GM19452 (cell line): Measurements from ENCODE around the gene COMMD10.

ENCODE experiments used
- ATAC-seq: cut with Tn5 transposase; IDR thresholded peaks from one replicate; pipeline ENCODE4 v1.9.1; 2021; ENCODE audit not compliant: unreplicated experiment

Gene COMMD10

GRCh38 chr5:116212225-116212624, 127.4 kb downstream of the COMMD10 start:
- ATAC-seq, result no peak

DNA sequence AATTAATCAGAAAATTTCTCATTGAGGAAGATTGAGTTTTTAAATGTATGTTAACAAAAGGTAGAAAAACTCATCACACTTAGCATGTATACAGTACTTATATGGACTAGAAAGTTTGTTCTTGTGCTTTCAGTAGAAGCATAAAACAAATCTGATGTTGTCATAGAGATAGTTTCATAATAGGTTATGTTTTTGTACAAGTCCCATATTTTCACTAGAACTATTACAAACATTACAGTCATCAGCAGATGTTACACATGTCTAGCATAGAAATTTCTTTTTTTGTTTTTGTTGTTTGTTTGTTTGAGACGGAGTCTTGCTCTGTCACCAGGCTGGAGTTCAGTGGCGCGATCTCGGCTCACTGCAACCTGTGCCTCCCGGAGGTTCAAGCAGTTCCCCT, 131.4 kb downstream of the COMMD10 start:
- no peak for ATAC-seq

GRCh38 chr5:116225281-116225922, 140.6 kb downstream of the COMMD10 start:
- ATAC-seq, result no peak

- no peak for ATAC-seq
These were observed 144.4 kb downstream of the COMMD10 start for GRCh38 chr5:116229131-116229689.

GRCh38 chr5:116231288-116231687, 146.5 kb downstream of the COMMD10 start:
- no peak for ATAC-seq

DNA sequence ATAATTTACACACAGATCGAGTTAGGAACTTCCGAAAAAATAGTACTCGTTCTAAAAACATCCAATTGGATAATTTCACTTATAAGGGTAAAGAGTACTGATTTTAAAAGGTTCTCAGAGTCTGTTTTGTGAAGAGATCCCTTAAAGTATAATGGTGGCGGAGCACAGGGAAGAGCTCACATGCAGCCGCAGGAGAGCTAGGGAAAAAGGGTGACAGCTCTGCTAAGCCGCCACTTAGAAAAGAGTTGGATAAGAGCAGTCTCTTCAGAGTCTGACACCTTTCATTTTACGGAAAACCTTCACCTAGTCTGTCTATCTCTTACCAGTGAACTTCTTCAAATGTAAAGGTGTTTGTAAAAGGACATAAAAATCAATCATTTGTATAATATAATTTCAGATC, 149.9 kb downstream of the COMMD10 start:
- no peak for ATAC-seq

DNA sequence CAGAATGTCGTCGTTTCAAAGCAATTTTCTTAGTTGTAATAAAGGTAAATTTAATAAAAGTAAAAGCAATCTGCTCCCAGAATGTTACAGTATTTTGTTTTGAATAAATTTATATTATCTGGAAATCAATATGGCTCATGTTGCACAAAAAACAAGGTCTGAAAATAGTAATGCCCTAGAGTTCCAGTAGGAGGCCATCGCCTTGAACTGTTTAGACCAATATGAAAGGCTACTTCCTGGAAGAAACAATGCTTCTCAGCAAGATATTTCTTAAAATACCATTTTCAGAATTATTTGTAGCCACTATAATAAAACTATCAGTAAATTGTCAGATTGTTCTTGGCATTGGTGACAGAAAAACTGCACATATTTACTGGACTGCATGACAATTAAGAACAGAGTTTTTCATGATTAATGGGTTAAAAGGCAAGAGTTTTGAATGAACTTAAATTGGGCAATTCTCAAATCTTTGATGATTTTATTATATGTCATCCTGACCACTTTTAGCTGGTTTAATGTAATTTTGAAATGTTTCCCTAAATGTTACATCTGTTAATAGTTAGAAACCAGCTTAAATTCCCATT, 153.2 kb downstream of the COMMD10 start:
- no peak for ATAC-seq

- ATAC-seq, result no peak
These were observed 157.5 kb downstream of the COMMD10 start for GRCh38 chr5:116242343-116242742.

DNA sequence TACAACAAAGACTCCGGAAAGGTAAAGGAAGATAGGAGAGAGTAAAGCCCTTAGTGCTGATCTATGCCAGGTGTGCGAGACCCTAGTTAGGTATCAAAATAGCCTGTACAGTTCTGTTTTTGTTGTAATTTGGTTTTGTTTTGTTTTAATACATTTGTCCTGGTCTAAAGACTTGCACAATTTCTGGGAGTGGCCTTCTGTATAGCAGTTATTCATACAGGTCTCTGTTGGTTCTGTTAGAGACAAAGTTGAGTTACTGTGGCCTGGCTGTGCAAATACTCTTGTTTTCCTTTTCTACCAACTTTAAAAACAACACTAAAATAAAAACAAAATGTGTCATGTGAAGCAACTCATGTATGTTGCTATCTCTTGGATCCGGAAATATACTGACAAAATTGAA, 163.6 kb downstream of the COMMD10 start:
- ATAC-seq, result no peak

DNA sequence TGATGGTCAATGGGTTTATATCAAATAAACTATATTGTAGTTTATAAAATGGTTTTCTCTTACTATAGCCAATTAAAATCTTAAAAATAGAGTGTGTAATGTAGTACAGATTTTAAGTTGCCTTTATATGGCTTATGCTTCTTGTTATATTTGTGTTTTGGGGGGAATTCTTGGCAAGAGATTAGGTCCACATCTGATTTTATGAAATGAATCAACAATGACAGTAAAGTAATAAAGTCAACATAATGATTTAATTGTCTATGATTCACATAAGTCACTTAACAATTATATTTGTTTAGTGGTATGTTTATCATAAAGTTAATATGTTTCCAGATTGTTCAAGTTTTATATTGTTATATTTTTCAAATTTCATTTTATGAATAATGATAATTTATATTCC, 164.8 kb downstream of the COMMD10 start:
- ATAC-seq, result no peak

- no peak for ATAC-seq
These were observed 171.9 kb downstream of the COMMD10 start for GRCh38 chr5:116256717-116257116.

GRCh38 chr5:116265471-116265870, 180.6 kb downstream of the COMMD10 start:
- ATAC-seq, result no peak

- no peak for ATAC-seq
These were observed 186.7 kb downstream of the COMMD10 start for GRCh38 chr5:116271446-116272025.

DNA sequence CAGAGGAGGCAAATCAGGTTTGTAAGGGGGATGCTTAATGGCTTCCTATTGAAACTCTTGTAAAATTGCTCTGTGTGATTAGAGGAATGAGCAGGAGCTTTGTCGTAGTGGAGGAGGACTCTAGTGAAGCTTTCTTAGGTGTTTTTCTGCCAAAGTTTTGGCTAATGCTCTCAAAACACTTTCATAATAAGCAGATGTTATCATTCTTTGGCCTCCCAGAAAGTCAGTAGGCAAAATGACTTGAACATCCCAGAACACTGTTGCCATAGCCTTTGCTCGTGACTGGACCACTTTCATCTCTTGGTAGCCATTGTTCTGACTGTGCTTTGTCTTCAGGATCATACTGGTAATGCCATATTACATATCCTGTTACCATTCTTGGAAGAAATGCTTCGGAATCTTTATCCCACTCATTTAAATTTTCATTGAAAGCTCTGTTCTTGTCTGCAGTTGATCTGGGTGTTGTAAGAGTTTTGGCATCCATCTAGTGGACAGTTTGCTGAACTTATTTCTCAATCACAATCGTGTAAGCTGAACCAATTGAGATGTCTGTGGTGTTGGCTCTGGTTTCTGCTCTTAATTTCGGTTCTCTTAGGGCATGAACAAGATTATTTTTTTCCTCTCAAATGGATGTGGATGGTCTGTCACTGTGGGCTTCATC, 187.6 kb downstream of the COMMD10 start:
- ATAC-seq, result no peak

GRCh38 chr5:116273448-116274242, 188.8 kb downstream of the COMMD10 start:
- peak; percentile 98 for ATAC-seq

DNA sequence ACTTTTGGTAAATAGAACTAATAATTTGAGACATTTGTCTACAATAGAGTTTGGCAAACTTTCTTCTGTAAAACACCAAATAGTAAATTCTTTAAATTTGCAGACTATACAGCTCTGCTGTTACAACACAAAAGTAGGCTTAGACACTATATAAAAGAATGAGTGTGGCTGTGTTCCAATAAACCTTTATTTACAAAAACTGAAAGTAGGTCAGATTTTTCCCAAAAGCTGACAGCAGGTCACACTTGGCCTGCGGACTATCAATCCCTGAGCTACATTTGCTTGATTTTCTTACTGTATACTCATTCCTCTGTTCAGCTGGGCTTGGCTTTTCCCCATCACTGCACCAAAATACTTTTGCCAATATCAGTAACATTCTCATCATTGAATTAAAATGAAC, 189.4 kb downstream of the COMMD10 start:
- no peak for ATAC-seq

GRCh38 chr5:116275282-116275681, 190.5 kb downstream of the COMMD10 start:
- ATAC-seq, result no peak

DNA sequence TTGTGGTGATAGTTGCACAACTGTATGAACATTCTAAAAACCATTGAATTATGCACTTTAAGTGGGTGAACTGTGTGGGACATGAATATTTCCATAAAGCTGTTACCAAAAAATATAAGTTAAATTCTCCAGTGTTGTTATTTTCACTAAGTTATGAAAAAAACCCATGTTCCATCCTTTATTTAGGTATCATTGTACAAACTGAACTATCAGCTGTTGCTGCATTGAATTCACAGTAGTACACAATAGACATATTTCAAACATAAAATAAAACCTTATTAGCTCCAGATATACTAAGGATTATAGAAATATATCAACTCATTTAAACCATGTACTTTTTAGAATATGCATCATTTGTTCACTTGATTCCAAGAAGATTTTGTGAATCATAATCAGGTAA, 192.1 kb downstream of the COMMD10 start:
- no peak for ATAC-seq

- ATAC-seq, result no peak
These were observed 195.5 kb downstream of the COMMD10 start for GRCh38 chr5:116280149-116280803.

- ATAC-seq, result no peak
These were observed 196.5 kb downstream of the COMMD10 start for GRCh38 chr5:116281309-116281708.

- no peak for ATAC-seq
These were observed 203.7 kb downstream of the COMMD10 start for GRCh38 chr5:116288524-116288923.
